HCEC 1CT (cell line): ENCODE results near the gene ZNF844.
"Not testable (repeated sequence)": the region's sequence is repeated elsewhere in the genome, so short reads cannot be mapped to it uniquely, and the experiment has no call there.

Source experiments
- DNase-seq: peaks from one replicate; pipeline ENCODE4 v3.0.0-alpha.2; 2017

ZNF844 gene

GRCh38 chr19:12092956-12093355 is 28.4 kb downstream of the ZNF844 start:
- no peak for DNase-seq

- DNase-seq, result no peak
Observed at GRCh38 chr19:12093777-12094176, 29.2 kb downstream of the ZNF844 start.

GRCh38 chr19:12095111-12095790 is 30.7 kb downstream of the ZNF844 start:
- peak; percentile 13 for DNase-seq

- DNase-seq, result no peak
Observed at GRCh38 chr19:12098040-12098439, 33.5 kb downstream of the ZNF844 start.

- DNase-seq, result not testable (repeated sequence)
Observed at GRCh38 chr19:12103909-12104308, 39.4 kb downstream of the ZNF844 start.

- DNase-seq, result no peak
Observed at GRCh38 chr19:12111176-12111575, 46.6 kb downstream of the ZNF844 start.

- DNase-seq, result no peak
Observed at GRCh38 chr19:12111943-12112637, 47.6 kb downstream of the ZNF844 start.

GRCh38 chr19:12112701-12113100 is 48.2 kb downstream of the ZNF844 start:
- DNase-seq, result no peak

GRCh38 chr19:12113121-12113520 is 48.6 kb downstream of the ZNF844 start:
- no peak for DNase-seq

GRCh38 chr19:12117201-12117970 is 52.9 kb downstream of the ZNF844 start:
- no peak for DNase-seq

- DNase-seq, result no peak
Observed at GRCh38 chr19:12126707-12127106, 62.2 kb downstream of the ZNF844 start.
